ENCODE data around the gene ROBO3.

The ROBO3 gene

GRCh38 chr11:124835918-124836317 lies 29.3 kb upstream of the ROBO3 start:
- H3K4me3 ChIP-seq (ENCODE audit: low read depth, low read length), result no peak overlapping the region
- DNase-seq (ENCODE audit: low read depth, low spot score), result no peak
- ChIA-PET CTCF (interaction anchor here (0.6 to 9.4 kb wide), 31 partner anchors 10 to 1045 kb away, joined by 3 to 176 read pairs (median 6); partner anchors contain the start of genes CCDC15, MSANTD2, ROBO3 and SIAE), POLR2A (no interaction called here)
- TF ChIP-seq CTCF (IDR thresholded peaks at IDR 0.05; ENCODE audit: insufficient read depth, low read length, missing control alignments), result no peak

DNA sequence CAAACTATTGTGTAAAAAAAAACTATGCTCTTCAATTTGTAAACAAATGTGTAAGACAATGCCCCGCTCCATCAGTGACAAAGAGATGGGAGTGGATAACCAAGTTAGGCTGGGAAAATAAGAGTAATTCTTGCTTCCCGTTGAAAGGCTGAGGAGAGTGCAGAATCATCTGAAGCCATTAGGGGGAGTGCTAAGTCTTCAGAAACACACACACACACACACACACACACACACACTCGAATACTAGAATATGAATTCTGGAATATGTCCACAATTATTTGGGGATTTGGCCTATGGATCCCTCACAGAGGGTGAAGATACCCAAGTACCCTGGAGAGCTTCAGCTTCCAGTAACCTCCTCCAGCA lies 27.8 kb upstream of the ROBO3 start:
- CTCF ChIA-PET, result interaction anchor here (0.5 to 9.4 kb wide), 47 partner anchors 9 to 628 kb away, joined by 3 to 176 read pairs (median 6); partner anchors contain the start of genes CCDC15, HEPACAM, MSANTD2 and ROBO3
- peak; percentile 56 for DNase-seq (ENCODE audit: low read depth, low spot score)
- TF ChIP-seq CTCF (IDR thresholded peaks at IDR 0.05; ENCODE audit: insufficient read depth, low read length, missing control alignments), result peak; percentile 67
- POLR2A ChIA-PET, result interaction anchor here (0.8 to 1.0 kb wide), 2 partner anchors 39 to 185 kb away, joined by 3 read pairs; no protein-coding TSS in a partner anchor
- H3K4me3 ChIP-seq (ENCODE audit: low read depth, low read length), result no peak overlapping the region

DNA sequence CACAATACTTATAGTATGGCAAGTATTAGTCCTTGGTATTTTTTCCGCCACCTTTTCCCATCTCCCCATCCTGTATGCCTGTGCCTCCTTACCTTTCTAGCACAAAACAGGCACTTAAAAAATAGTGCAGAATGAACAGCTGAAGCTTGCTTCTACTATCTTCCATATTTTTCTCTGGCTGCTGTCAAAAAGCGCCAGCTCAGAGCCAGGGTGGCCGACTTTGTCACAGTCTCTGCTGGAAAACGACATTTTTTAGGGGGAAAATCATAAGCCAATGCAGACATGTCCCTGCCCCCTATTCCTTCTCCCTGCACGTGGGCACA lies 26.5 kb upstream of the ROBO3 start:
- ChIA-PET CTCF (interaction anchor here (0.6 to 9.4 kb wide), 21 partner anchors 9 to 214 kb away, joined by 3 to 176 read pairs (median 9); partner anchors contain the start of genes MSANTD2, ROBO3, SIAE and SPA17), POLR2A (interaction anchor here (0.6 kb wide), 1 partner anchor 35 kb away, joined by 3 read pairs; no protein-coding TSS in a partner anchor)
- H3K4me3 ChIP-seq (ENCODE audit: low read depth, low read length), result no peak overlapping the region
- TF ChIP-seq CTCF (IDR thresholded peaks at IDR 0.05; ENCODE audit: insufficient read depth, low read length, missing control alignments), result no peak
- DNase-seq (ENCODE audit: low read depth, low spot score), result no peak

- POLR2A ChIA-PET, result interaction anchor here (0.6 kb wide), 1 partner anchor 35 kb away, joined by 3 read pairs; no protein-coding TSS in a partner anchor
- no peak for DNase-seq (ENCODE audit: low read depth, low spot score)
- CTCF ChIA-PET, result interaction anchor here (0.6 to 9.4 kb wide), 14 partner anchors 8 to 214 kb away, joined by 3 to 176 read pairs (median 14); partner anchors contain the start of genes ROBO3, SIAE and SPA17
- no peak for TF ChIP-seq CTCF (IDR thresholded peaks at IDR 0.05; ENCODE audit: insufficient read depth, low read length, missing control alignments)
- peak overlapping the region; percentile 27 for H3K4me3 ChIP-seq (ENCODE audit: low read depth, low read length)
Measured at GRCh38 chr11:124839128-124839971, 25.9 kb upstream of the ROBO3 start.

DNA sequence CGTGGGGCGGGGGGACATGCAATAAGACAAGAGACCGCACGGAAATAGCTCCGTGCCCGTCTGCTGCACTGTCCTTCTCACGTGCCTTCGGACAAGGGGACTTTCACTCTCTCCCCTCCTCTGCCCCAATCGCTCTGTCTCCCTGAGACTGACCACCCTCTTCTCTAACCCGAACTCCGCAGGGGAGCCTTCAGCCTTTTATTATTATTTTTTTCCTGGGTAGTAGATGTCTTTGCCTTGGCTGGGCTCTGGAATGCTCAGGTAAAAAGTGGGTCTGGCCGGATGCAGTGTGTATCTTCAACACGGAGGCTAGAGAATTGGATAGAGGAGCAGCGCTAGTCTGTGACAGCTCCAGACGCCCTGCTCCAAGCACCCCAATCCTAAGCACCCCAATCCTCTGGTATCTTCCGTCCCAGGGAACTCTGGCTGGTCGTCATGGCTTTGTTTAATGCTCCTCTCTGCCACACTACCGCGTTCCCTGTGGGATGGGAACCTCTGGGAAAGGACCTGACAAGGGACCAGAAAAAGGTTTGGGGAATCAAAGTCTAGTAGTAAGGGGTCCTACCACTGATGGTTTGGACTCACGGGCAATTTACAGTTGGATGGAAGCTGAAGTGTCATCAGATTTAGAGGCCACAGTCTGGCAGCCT lies 25.1 kb upstream of the ROBO3 start:
- no peak for TF ChIP-seq CTCF (IDR thresholded peaks at IDR 0.05; ENCODE audit: insufficient read depth, low read length, missing control alignments)
- CTCF ChIA-PET, result interaction anchor here (1.0 to 9.4 kb wide), 8 partner anchors 11 to 196 kb away, joined by 3 to 176 read pairs (median 24); partner anchors contain the start of genes ROBO3, SIAE and SPA17
- DNase-seq (ENCODE audit: low read depth, low spot score), result no peak
- peak overlapping the region; percentile 27 for H3K4me3 ChIP-seq (ENCODE audit: low read depth, low read length)
- POLR2A ChIA-PET, result no interaction called here

GRCh38 chr11:124840666-124841065 lies 24.6 kb upstream of the ROBO3 start:
- DNase-seq (ENCODE audit: low read depth, low spot score), result no peak
- ChIA-PET CTCF (interaction anchor here (1.2 to 9.0 kb wide), 5 partner anchors 15 to 197 kb away, joined by 6 to 102 read pairs (median 31); partner anchors contain the start of gene ROBO3), POLR2A (no interaction called here)
- no peak overlapping the region for H3K4me3 ChIP-seq (ENCODE audit: low read depth, low read length)
- no peak for TF ChIP-seq CTCF (IDR thresholded peaks at IDR 0.05; ENCODE audit: insufficient read depth, low read length, missing control alignments)

All from AG04449 (cell line).